GM23338 (cell line): ENCODE results near the gene AP5Z1. TPM values are rescaled to one million over a fixed set of nuclear protein-coding genes. Genes with fewer than 3 reads are reported as not detected.

Experiments
- ATAC-seq: fragments of 200-7000 bp; cut with Tn5 transposase; 3 replicates; pipeline ENCODE4 v1.9.1; 2020
- DNase-seq: peaks from one replicate; pipeline ENCODE4 v3.0.0-alpha.2; 2015; ENCODE audit warnings: low spot score
- H2AFZ ChIP-seq: fragments of 200-600 bp; sonication (generic); 2 replicates; pipeline ENCODE4 v1.8.0; 2016; ENCODE audit warnings: antibody characterized with exemption, mild to moderate bottlenecking, moderate library complexity
- H3F3A ChIP-seq: fragments of 200-600 bp; sonication (generic); replicated peaks from 2 replicates; pipeline ENCODE4 v1.8.0; 2017; ENCODE audit warnings: antibody characterized with exemption, mixed run types, low read depth
- H3K27ac ChIP-seq: fragments of 200-600 bp; sonication (generic); 2 replicates; pipeline ENCODE4 v1.6.1; 2016; ENCODE audit warnings: low read depth
- H3K27me3 ChIP-seq: fragments of 200-600 bp; sonication (generic); 2 replicates; pipeline ENCODE4 v1.8.0; 2016; ENCODE audit warnings: mild to moderate bottlenecking, mixed run types, moderate library complexity; ENCODE audit not compliant: insufficient read depth
- H3K36me3 ChIP-seq: fragments of 200-600 bp; sonication (generic); 2 replicates; pipeline ENCODE4 v1.8.0; 2016; ENCODE audit warnings: mild to moderate bottlenecking; ENCODE audit not compliant: insufficient read depth
- H3K4me1 ChIP-seq: fragments of 200-600 bp; sonication (generic); 2 replicates; pipeline ENCODE4 v1.8.0; 2016; ENCODE audit warnings: mild to moderate bottlenecking, moderate library complexity; ENCODE audit not compliant: insufficient read depth
- H3K4me2 ChIP-seq: fragments of 200-600 bp; sonication (generic); 2 replicates; pipeline ENCODE4 v1.7.1; 2017; ENCODE audit warnings: mixed run types
- H3K4me3 ChIP-seq: fragments of 200-600 bp; sonication (generic); 2 replicates; pipeline ENCODE4 v1.6.1; 2016; ENCODE audit warnings: mixed run types
- H3K79me2 ChIP-seq: fragments of 200-600 bp; sonication (generic); replicated peaks from 2 replicates; pipeline ENCODE4 v1.8.0; 2017; ENCODE audit warnings: mild to moderate bottlenecking; ENCODE audit not compliant: insufficient read depth
- H3K9me2 ChIP-seq: fragments of 200-600 bp; sonication (generic); 2 replicates; pipeline ENCODE4 v1.8.0; 2017; ENCODE audit not compliant: insufficient read depth
- H4K20me1 ChIP-seq: fragments of 200-600 bp; sonication (generic); replicated peaks from 2 replicates; pipeline ENCODE4 v1.8.0; 2017; ENCODE audit warnings: mild to moderate bottlenecking; ENCODE audit not compliant: insufficient read depth
- H3K27ac Mint-ChIP-seq: 2 replicates; pipeline ENCODE4 v1.8.0; 2020; ENCODE audit warnings: inconsistent platforms, mild to moderate bottlenecking, moderate library complexity, mixed read lengths
- H3K27me3 Mint-ChIP-seq: 3 replicates; pipeline ENCODE4 v1.8.0; 2022; ENCODE audit warnings: low read depth, mild to moderate bottlenecking, moderate library complexity, mixed read lengths, inconsistent platforms; ENCODE audit not compliant: insufficient read depth, poor library complexity
- H3K36me3 Mint-ChIP-seq: 3 replicates; pipeline ENCODE4 v1.8.0; 2021; ENCODE audit warnings: low read depth, mild to moderate bottlenecking, inconsistent platforms, moderate library complexity, mixed read lengths
- H3K4me1 Mint-ChIP-seq: 3 replicates; pipeline ENCODE4 v1.8.0; 2020; ENCODE audit warnings: mild to moderate bottlenecking, inconsistent platforms, mixed read lengths
- H3K4me3 Mint-ChIP-seq: 3 replicates; pipeline ENCODE4 v1.8.0; 2021; ENCODE audit warnings: moderate library complexity, mild to moderate bottlenecking, inconsistent platforms, mixed read lengths
- H3K9me3 Mint-ChIP-seq: 3 replicates; pipeline ENCODE4 v1.8.0; 2020; ENCODE audit warnings: moderate library complexity, mild to moderate bottlenecking, inconsistent platforms, mixed read lengths
- CREB1 ChIP-seq: fragments of 250-450 bp; sonication (Bioruptor Pico); IDR thresholded peaks from 2 replicates; pipeline ENCODE4 v1.5.0; 2020; ENCODE audit warnings: low read depth, mild to moderate bottlenecking, moderate library complexity
- EZH2 ChIP-seq: fragments of 200-600 bp; sonication (generic); IDR thresholded peaks from one replicate; pipeline ENCODE4 v1.8.0; 2017; ENCODE audit warnings: antibody characterized with exemption, mild to moderate bottlenecking, low read depth; ENCODE audit not compliant: unreplicated experiment
- EZH2phosphoT487 ChIP-seq: fragments of 200-600 bp; sonication (generic); IDR thresholded peaks from one replicate; pipeline ENCODE4 v1.8.1; 2018; ENCODE audit warnings: antibody characterized with exemption; ENCODE audit not compliant: unreplicated experiment
- NANOG ChIP-seq: IDR thresholded peaks from 2 replicates; pipeline ENCODE4 v1.6.1; 2016; ENCODE audit warnings: antibody characterized with exemption, borderline replicate concordance
- POLR2AphosphoS5 ChIP-seq: IDR thresholded peaks from 2 replicates; pipeline ENCODE4 v1.6.1; 2016; ENCODE audit warnings: antibody characterized with exemption, low read depth
- STAT1 ChIP-seq: IDR thresholded peaks from one replicate; pipeline ENCODE4 v1.6.1; 2016; ENCODE audit warnings: antibody characterized with exemption; ENCODE audit not compliant: unreplicated experiment
- ZNF114 ChIP-seq: fragments of 250-450 bp; sonication (Bioruptor Pico); IDR thresholded peaks from 2 replicates; pipeline ENCODE4 v1.5.0; 2020; ENCODE audit warnings: mild to moderate bottlenecking, moderate library complexity
- ZNF331 ChIP-seq: fragments of 250-450 bp; sonication (Bioruptor Pico); IDR thresholded peaks from 2 replicates; pipeline ENCODE4 v1.5.0; 2020; ENCODE audit warnings: low read depth, mild to moderate bottlenecking, moderate library complexity
- polyA plus RNA-seq: library from polyadenylated mRNA; unstranded; fragments of >200 nt; fragmentation: Nextera tagmentation; extraction: Ambion mirVana; gene quantifications from 2 replicates; pipeline ENCODE4 v1.2.1, GENCODE V29; 2016
- total RNA-seq: library from RNA; depleted of rRNA; stranded (reverse); fragments of >200 nt; shearing (Covaris generic); gene quantifications from 2 replicates; pipeline ENCODE4 v1.2.3, GENCODE V29; 2014
- TF ChIP-seq, protein P1 (sequence below): IDR thresholded peaks from 2 replicates; pipeline ENCODE4 v1.6.1; 2016; ENCODE audit warnings: antibody characterized with exemption
- TF ChIP-seq, protein P2 (sequence below), 2 experiments: fragments of 200-600 bp in 1 of 2; sonication (generic) in 1 of 2; conservative IDR thresholded peaks; 2 replicates each; pipeline versions ENCODE4 v1.5.1 to v1.6.1; 2016 to 2017; ENCODE audit warnings: antibody characterized with exemption in 2 of 2, low read depth in 2 of 2, mild to moderate bottlenecking in 2 of 2, moderate library complexity in 1 of 2
- TF ChIP-seq, protein P3 (sequence below): IDR thresholded peaks from one replicate; pipeline ENCODE4 v1.6.1; 2018; ENCODE audit warnings: antibody characterized with exemption; ENCODE audit not compliant: unreplicated experiment
- TF ChIP-seq, protein P4 (sequence below): fragments of 250-450 bp; sonication (Bioruptor Pico); IDR thresholded peaks from 2 replicates; pipeline ENCODE4 v1.5.0; 2020; ENCODE audit warnings: mild to moderate bottlenecking, moderate library complexity

Gene AP5Z1
- total and polyA plus RNA-seq, 2 experiments from 2014 or later: 16.3 to 31.2 TPM

DNA sequence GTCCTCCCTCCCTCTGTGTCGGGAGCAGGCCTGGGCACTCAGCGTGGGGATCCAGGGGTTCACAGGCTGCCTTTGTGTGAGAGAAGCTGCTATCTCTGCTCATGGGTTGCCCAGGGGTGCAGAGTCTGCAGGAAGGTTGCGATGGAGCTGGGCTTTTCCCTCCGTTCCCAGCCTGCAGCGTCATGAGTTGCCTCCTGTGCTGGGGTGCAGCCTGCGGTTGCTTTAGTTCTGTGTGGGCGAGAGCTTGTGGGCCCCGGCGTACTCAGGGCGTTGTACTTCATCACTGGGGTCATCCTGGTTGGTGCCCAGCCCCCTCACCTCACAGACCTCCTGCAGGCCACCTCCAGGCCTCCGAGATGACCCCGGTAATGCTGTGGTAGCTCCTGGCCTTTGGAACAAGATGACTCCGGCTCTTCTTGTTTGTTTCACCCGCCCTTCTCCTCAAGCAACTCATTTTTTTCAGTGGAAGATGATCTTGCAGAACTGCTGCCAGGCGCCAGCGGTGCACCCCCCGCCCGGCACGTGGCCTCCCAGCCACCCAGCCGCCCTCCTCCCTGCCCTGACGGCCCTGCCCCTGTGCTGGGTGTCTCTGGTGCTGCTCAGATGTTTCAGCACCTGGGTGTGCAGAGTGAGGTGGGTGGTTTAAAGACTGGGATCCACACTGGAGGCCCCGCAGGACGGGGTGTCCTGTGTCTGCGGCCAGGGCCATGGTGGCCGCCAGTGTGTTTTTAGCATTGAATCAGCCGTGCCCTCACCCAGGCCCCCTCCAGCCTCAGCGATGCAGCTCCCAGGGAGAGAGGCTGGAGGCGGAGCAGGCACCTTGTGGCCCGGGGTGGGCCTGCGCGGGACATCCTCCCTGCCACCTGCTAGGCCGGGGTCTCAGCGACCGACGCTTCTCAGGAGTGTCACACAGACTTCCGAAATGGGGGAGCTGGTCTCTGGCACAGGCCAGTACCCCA is 7.2 kb downstream of the AP5Z1 start:
- Histone ChIP-seq H2AFZ (no peak overlapping the region), H3K9me2 (no peaks in the 10 kb centered on the region), H3F3A (no peaks in the 10 kb centered on the region), H3K36me3 (no peaks in the 10 kb centered on the region), H3K4me3 (no peak overlapping the region), H3K4me2 (no peak overlapping the region), H3K79me2 (peaks cover 14% of the 10 kb centered on the region), H4K20me1 (no peaks in the 10 kb centered on the region; the same call in 1 of the 2 replicates), H3K4me1 (no peaks in the 10 kb centered on the region), H3K27me3 (no peaks in the 10 kb centered on the region), H3K27ac (no peak overlapping the region)
- no peaks in the 10 kb centered on the region for H3K9me3 Mint-ChIP-seq
- H3K36me3 Mint-ChIP-seq: peaks cover 18% of the 10 kb centered on the region
- H3K4me3 Mint-ChIP-seq: no peak overlapping the region
- H3K27ac Mint-ChIP-seq: no peak overlapping the region
- H3K27me3 Mint-ChIP-seq: no peaks in the 10 kb centered on the region
- no peaks in the 10 kb centered on the region for H3K4me1 Mint-ChIP-seq
- TF ChIP-seq NANOG: no peak
- TF ChIP-seq EZH2: no peak
- TF ChIP-seq, protein P1, sequence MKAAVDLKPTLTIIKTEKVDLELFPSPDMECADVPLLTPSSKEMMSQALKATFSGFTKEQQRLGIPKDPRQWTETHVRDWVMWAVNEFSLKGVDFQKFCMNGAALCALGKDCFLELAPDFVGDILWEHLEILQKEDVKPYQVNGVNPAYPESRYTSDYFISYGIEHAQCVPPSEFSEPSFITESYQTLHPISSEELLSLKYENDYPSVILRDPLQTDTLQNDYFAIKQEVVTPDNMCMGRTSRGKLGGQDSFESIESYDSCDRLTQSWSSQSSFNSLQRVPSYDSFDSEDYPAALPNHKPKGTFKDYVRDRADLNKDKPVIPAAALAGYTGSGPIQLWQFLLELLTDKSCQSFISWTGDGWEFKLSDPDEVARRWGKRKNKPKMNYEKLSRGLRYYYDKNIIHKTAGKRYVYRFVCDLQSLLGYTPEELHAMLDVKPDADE: no peak
- TF ChIP-seq CREB1 (CRISPR knock-in tag): no peak
- TF ChIP-seq, protein P2, sequence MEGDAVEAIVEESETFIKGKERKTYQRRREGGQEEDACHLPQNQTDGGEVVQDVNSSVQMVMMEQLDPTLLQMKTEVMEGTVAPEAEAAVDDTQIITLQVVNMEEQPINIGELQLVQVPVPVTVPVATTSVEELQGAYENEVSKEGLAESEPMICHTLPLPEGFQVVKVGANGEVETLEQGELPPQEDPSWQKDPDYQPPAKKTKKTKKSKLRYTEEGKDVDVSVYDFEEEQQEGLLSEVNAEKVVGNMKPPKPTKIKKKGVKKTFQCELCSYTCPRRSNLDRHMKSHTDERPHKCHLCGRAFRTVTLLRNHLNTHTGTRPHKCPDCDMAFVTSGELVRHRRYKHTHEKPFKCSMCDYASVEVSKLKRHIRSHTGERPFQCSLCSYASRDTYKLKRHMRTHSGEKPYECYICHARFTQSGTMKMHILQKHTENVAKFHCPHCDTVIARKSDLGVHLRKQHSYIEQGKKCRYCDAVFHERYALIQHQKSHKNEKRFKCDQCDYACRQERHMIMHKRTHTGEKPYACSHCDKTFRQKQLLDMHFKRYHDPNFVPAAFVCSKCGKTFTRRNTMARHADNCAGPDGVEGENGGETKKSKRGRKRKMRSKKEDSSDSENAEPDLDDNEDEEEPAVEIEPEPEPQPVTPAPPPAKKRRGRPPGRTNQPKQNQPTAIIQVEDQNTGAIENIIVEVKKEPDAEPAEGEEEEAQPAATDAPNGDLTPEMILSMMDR (conservative IDR thresholded peaks at IDR 0.05; ENCODE audit: low read depth in 2 of 2): no peak
- no peak for TF ChIP-seq STAT1
- no peak for TF ChIP-seq ZNF331 (CRISPR knock-in tag)
- TF ChIP-seq, protein P3, sequence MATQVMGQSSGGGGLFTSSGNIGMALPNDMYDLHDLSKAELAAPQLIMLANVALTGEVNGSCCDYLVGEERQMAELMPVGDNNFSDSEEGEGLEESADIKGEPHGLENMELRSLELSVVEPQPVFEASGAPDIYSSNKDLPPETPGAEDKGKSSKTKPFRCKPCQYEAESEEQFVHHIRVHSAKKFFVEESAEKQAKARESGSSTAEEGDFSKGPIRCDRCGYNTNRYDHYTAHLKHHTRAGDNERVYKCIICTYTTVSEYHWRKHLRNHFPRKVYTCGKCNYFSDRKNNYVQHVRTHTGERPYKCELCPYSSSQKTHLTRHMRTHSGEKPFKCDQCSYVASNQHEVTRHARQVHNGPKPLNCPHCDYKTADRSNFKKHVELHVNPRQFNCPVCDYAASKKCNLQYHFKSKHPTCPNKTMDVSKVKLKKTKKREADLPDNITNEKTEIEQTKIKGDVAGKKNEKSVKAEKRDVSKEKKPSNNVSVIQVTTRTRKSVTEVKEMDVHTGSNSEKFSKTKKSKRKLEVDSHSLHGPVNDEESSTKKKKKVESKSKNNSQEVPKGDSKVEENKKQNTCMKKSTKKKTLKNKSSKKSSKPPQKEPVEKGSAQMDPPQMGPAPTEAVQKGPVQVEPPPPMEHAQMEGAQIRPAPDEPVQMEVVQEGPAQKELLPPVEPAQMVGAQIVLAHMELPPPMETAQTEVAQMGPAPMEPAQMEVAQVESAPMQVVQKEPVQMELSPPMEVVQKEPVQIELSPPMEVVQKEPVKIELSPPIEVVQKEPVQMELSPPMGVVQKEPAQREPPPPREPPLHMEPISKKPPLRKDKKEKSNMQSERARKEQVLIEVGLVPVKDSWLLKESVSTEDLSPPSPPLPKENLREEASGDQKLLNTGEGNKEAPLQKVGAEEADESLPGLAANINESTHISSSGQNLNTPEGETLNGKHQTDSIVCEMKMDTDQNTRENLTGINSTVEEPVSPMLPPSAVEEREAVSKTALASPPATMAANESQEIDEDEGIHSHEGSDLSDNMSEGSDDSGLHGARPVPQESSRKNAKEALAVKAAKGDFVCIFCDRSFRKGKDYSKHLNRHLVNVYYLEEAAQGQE: no peak
- TF ChIP-seq, protein P4, sequence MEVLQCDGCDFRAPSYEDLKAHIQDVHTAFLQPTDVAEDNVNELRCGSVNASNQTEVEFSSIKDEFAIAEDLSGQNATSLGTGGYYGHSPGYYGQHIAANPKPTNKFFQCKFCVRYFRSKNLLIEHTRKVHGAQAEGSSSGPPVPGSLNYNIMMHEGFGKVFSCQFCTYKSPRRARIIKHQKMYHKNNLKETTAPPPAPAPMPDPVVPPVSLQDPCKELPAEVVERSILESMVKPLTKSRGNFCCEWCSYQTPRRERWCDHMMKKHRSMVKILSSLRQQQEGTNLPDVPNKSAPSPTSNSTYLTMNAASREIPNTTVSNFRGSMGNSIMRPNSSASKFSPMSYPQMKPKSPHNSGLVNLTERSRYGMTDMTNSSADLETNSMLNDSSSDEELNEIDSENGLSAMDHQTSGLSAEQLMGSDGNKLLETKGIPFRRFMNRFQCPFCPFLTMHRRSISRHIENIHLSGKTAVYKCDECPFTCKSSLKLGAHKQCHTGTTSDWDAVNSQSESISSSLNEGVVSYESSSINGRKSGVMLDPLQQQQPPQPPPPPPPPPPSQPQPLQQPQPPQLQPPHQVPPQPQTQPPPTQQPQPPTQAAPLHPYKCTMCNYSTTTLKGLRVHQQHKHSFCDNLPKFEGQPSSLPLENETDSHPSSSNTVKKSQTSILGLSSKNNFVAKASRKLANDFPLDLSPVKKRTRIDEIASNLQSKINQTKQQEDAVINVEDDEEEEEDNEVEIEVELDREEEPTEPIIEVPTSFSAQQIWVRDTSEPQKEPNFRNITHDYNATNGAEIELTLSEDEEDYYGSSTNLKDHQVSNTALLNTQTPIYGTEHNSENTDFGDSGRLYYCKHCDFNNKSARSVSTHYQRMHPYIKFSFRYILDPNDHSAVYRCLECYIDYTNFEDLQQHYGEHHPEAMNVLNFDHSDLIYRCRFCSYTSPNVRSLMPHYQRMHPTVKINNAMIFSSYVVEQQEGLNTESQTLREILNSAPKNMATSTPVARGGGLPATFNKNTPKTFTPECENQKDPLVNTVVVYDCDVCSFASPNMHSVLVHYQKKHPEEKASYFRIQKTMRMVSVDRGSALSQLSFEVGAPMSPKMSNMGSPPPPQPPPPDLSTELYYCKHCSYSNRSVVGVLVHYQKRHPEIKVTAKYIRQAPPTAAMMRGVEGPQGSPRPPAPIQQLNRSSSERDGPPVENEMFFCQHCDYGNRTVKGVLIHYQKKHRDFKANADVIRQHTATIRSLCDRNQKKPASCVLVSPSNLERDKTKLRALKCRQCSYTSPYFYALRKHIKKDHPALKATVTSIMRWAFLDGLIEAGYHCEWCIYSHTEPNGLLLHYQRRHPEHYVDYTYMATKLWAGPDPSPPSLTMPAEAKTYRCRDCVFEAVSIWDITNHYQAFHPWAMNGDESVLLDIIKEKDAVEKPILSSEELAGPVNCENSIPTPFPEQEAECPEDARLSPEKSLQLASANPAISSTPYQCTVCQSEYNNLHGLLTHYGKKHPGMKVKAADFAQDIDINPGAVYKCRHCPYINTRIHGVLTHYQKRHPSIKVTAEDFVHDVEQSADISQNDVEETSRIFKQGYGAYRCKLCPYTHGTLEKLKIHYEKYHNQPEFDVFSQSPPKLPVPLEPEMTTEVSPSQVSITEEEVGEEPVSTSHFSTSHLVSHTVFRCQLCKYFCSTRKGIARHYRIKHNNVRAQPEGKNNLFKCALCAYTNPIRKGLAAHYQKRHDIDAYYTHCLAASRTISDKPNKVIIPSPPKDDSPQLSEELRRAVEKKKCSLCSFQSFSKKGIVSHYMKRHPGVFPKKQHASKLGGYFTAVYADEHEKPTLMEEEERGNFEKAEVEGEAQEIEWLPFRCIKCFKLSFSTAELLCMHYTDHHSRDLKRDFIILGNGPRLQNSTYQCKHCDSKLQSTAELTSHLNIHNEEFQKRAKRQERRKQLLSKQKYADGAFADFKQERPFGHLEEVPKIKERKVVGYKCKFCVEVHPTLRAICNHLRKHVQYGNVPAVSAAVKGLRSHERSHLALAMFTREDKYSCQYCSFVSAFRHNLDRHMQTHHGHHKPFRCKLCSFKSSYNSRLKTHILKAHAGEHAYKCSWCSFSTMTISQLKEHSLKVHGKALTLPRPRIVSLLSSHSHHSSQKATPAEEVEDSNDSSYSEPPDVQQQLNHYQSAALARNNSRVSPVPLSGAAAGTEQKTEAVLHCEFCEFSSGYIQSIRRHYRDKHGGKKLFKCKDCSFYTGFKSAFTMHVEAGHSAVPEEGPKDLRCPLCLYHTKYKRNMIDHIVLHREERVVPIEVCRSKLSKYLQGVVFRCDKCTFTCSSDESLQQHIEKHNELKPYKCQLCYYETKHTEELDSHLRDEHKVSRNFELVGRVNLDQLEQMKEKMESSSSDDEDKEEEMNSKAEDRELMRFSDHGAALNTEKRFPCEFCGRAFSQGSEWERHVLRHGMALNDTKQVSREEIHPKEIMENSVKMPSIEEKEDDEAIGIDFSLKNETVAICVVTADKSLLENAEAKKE (CRISPR knock-in tag): no peak
- TF ChIP-seq EZH2phosphoT487: no peak
- TF ChIP-seq POLR2AphosphoS5: no peak
- no peak for TF ChIP-seq ZNF114 (CRISPR knock-in tag)
- ATAC-seq (no peak), DNase-seq (no peak)
